IMR-90 (cell line): ENCODE data around the gene BSCL2. TPM values are rescaled to one million over a fixed set of nuclear protein-coding genes. Genes with fewer than 3 reads are reported as not detected.

Experiments
- ATAC-seq: fragments of 200-7000 bp; cut with Tn5 transposase; 2 replicates; pipeline ENCODE4 v1.9.1; 2020; ENCODE audit warnings: low read depth, mild to moderate bottlenecking, moderate library complexity
- BruUV-seq: library from RNA; stranded (reverse); fragments of 400-500 nt; replicated peaks from 2 replicates; lab custom pipeline; 2021; lab: Mats Ljungman, UMichigan
- CTCF ChIA-PET: fragments of 300-600 bp; formaldehyde crosslinking; extraction: SDS; loops from one replicate; lab custom pipeline; 2021; ENCODE audit warnings: antibody characterized with exemption; lab: Yijun Ruan, JAX
- POLR2A ChIA-PET: fragments of 300-600 bp; sonication (Branson Sonifier 250); formaldehyde crosslinking; loops from one replicate; lab custom pipeline; 2022; ENCODE audit warnings: antibody characterized with exemption; ENCODE audit not compliant: unreplicated experiment; lab: Charles Lee
- DNase-seq: peaks from one replicate; pipeline ENCODE4 v3.0.0; 2013
- H2AFZ ChIP-seq: replicated peaks from 2 replicates; pipeline ENCODE3; 2013; ENCODE audit warnings: low read length, mild to moderate bottlenecking; ENCODE audit not compliant: poor library complexity
- H2AK5ac ChIP-seq: 2 replicates; pipeline ENCODE4 v1.6.1; 2013; ENCODE audit warnings: low read depth, low read length, inconsistent platforms
- H2AK9ac ChIP-seq: replicated peaks from 2 replicates; pipeline ENCODE3; 2013; ENCODE audit warnings: mild to moderate bottlenecking, low read depth, low read length, moderate library complexity; ENCODE audit not compliant: poor library complexity
- H2BK120ac ChIP-seq: 2 replicates; pipeline ENCODE4 v1.6.1; 2013; ENCODE audit warnings: low read depth, low read length, inconsistent platforms
- H2BK15ac ChIP-seq: 3 replicates; pipeline ENCODE4 v1.6.1; 2013; ENCODE audit warnings: low read depth, low read length, inconsistent platforms
- H2BK20ac ChIP-seq: 2 replicates; pipeline ENCODE4 v1.6.1; 2013; ENCODE audit warnings: low read depth, mild to moderate bottlenecking, inconsistent platforms, low read length, moderate library complexity
- H2BK5ac ChIP-seq: 2 replicates; pipeline ENCODE4 v1.6.1; 2013; ENCODE audit warnings: mild to moderate bottlenecking, low read depth, low read length, inconsistent platforms; ENCODE audit not compliant: poor library complexity, severe bottlenecking
- H3K14ac ChIP-seq: replicated peaks from 2 replicates; pipeline ENCODE4 v1.6.1; 2013; ENCODE audit warnings: low read depth, low read length, inconsistent platforms
- H3K18ac ChIP-seq: 2 replicates; pipeline ENCODE4 v1.6.1; 2013; ENCODE audit warnings: low read depth, low read length, control low read depth
- H3K23ac ChIP-seq: 2 replicates; pipeline ENCODE4 v1.6.1; 2013; ENCODE audit warnings: low read depth, low read length, inconsistent platforms
- H3K27ac ChIP-seq: 2 replicates; pipeline ENCODE4 v1.5.1; 2013; ENCODE audit warnings: mild to moderate bottlenecking, control low read depth, low read length; ENCODE audit not compliant: insufficient read depth
- H3K27me3 ChIP-seq: 2 replicates; pipeline ENCODE4 v1.6.1; 2013; ENCODE audit warnings: low read length; ENCODE audit not compliant: control insufficient read depth, insufficient read depth
- H3K36me3 ChIP-seq: 2 replicates; pipeline ENCODE4 v1.6.1; 2013; ENCODE audit warnings: low read length, mixed read lengths; ENCODE audit not compliant: control insufficient read depth, insufficient read depth
- H3K4ac ChIP-seq: 2 replicates; pipeline ENCODE4 v1.6.1; 2013; ENCODE audit warnings: low read depth, low read length, inconsistent platforms
- H3K4me1 ChIP-seq: 2 replicates; pipeline ENCODE4 v1.6.1; 2013; ENCODE audit warnings: low read length, mixed read lengths; ENCODE audit not compliant: control insufficient read depth, insufficient read depth
- H3K4me2 ChIP-seq: 2 replicates; pipeline ENCODE4 v1.6.1; 2013; ENCODE audit warnings: low read depth, mild to moderate bottlenecking, control low read depth, low read length, moderate library complexity
- H3K4me3 ChIP-seq: 2 replicates; pipeline ENCODE4 v1.5.1; 2013; ENCODE audit warnings: low read depth, mild to moderate bottlenecking, control low read depth, low read length, moderate library complexity; ENCODE audit not compliant: insufficient read depth
- H3K56ac ChIP-seq: 2 replicates; pipeline ENCODE4 v1.6.1; 2013; ENCODE audit warnings: low read length, inconsistent platforms; ENCODE audit not compliant: insufficient read depth; ENCODE audit errors: extremely low read depth
- H3K79me1 ChIP-seq, 2 experiments: 2 replicates each; pipeline ENCODE4 v1.6.1; 2013; ENCODE audit warnings: low read length in 2 of 2, inconsistent platforms in 1 of 2, low read depth in 1 of 2
- H3K9ac ChIP-seq: 2 replicates; pipeline ENCODE4 v1.6.1; 2013; ENCODE audit warnings: low read depth, low read length, control low read depth
- H3K9me1 ChIP-seq: 2 replicates; pipeline ENCODE4 v1.6.1; 2013; ENCODE audit warnings: low read length, inconsistent platforms; ENCODE audit not compliant: insufficient read depth
- H3K9me3 ChIP-seq: 2 replicates; pipeline ENCODE4 v1.6.1; 2013; ENCODE audit warnings: low read length; ENCODE audit not compliant: control insufficient read depth, insufficient read depth
- H4K20me1 ChIP-seq: 2 replicates; pipeline ENCODE4 v1.6.1; 2013; ENCODE audit warnings: low read length, inconsistent platforms; ENCODE audit not compliant: insufficient read depth
- H4K5ac ChIP-seq: 2 replicates; pipeline ENCODE4 v1.6.1; 2013; ENCODE audit warnings: mild to moderate bottlenecking, low read depth, low read length, control low read depth
- H4K8ac ChIP-seq, 2 experiments: 2 replicates each; pipeline ENCODE4 v1.6.1; 2013; ENCODE audit warnings: low read depth in 2 of 2, low read length in 2 of 2, control low read depth in 1 of 2, inconsistent platforms in 1 of 2
- H4K91ac ChIP-seq: 2 replicates; pipeline ENCODE4 v1.6.1; 2013; ENCODE audit warnings: low read depth, low read length, inconsistent platforms; ENCODE audit not compliant: insufficient read depth
- CEBPB ChIP-seq: IDR thresholded peaks from 2 replicates; pipeline ENCODE4 v1.6.1; 2012; ENCODE audit warnings: low read depth, low read length, improper control_type of control experiment
- CTCF ChIP-seq: conservative IDR thresholded peaks from 2 replicates; pipeline ENCODE4 v1.5.1; 2012; ENCODE audit warnings: mild to moderate bottlenecking, low read depth, low read length, improper control_type of control experiment
- FOS ChIP-seq: fragments of 150-350 bp; IDR thresholded peaks from 2 replicates; pipeline ENCODE4 v1.6.1; 2016; ENCODE audit warnings: low read depth, low read length
- MAZ ChIP-seq: IDR thresholded peaks from 2 replicates; pipeline ENCODE4 v1.6.1; 2012; ENCODE audit warnings: low read depth, mild to moderate bottlenecking, low read length, improper control_type of control experiment, moderate library complexity, borderline replicate concordance
- NFE2L2 ChIP-seq: fragments of 150-350 bp; IDR thresholded peaks from 2 replicates; pipeline ENCODE4 v1.6.1; 2016; ENCODE audit warnings: low read depth, mild to moderate bottlenecking, low read length
- RAD21 ChIP-seq: IDR thresholded peaks from 2 replicates; pipeline ENCODE4 v1.6.1; 2012; ENCODE audit warnings: low read length, improper control_type of control experiment
- RFX5 ChIP-seq: IDR thresholded peaks from 2 replicates; pipeline ENCODE4 v1.8.0; 2012; ENCODE audit warnings: low read depth, mild to moderate bottlenecking, low read length, moderate library complexity
- SMC3 ChIP-seq: fragments of 150-350 bp; IDR thresholded peaks from 2 replicates; pipeline ENCODE4 v1.6.1; 2016; ENCODE audit warnings: low read depth, mild to moderate bottlenecking, antibody characterized with exemption, low read length, moderate library complexity
- WGBS, 2 experiments: methylation state at CpG; one replicate each; pipeline versions ENCODE4 v1.1.5 to v1.1.7; 2013; ENCODE audit warnings: missing lambda C conversion rate in 2 of 2; ENCODE audit not compliant: insufficient read length in 1 of 2; ENCODE audit errors: extremely low coverage in 2 of 2; 5-methylcytosine and 5-hydroxymethylcytosine counted together
- dilution Hi-C: fragments of 300-500 bp; cut with HindIII; formaldehyde crosslinking; loops from one replicate; pipeline ENCODE4 v1.14.3; 2018; ENCODE audit warnings: low sequenced_read_pairs; ENCODE audit not compliant: unreplicated experiment
- in situ Hi-C: fragments of 300-500 bp; cut with MboI; formaldehyde crosslinking; loops from 3 replicates; pipeline ENCODE4 v1.14.3; 2019; ENCODE audit warnings: low sequenced_read_pairs, inconsistent platforms, mixed read lengths
- intact Hi-C: fragments of 100-400 bp; cut with micrococcal nuclease; formaldehyde crosslinking; loops from 2 replicates; pipeline ENCODE4 v1.10.0; 2022
- polyA plus RNA-seq, 3 experiments: library from polyadenylated mRNA; depleted of rRNA; stranded (reverse); fragments of >200 nt; gene quantifications; 2 replicates each; pipeline ENCODE4 v1.2.3, GENCODE V29; 2012; ENCODE audit warnings: low replicate concordance in 1 of 3
- total RNA-seq: library from RNA; depleted of rRNA; stranded (reverse); fragments of >200 nt; gene quantifications from 2 replicates; pipeline ENCODE4 v1.2.3, GENCODE V29; 2012

Gene BSCL2
- total and polyA plus RNA-seq, 2 of the 4 experiments (the other 2 are of a cell fraction), result 26.2 to 47.1 TPM

GRCh38 chr11:62680825-62681240 lies 26.4 kb downstream of the BSCL2 start:
- peak overlapping the region; percentile 12; the same call in 1 of the 2 replicates for H3K27ac ChIP-seq
- peaks cover 4% of the 10 kb centered on the region; the same call in 1 of the 2 replicates for H3K9me1 ChIP-seq
- ChIA-PET CTCF (interaction anchor here (0.7 to 2.0 kb wide), 7 partner anchors 9 to 286 kb away, joined by 3 to 11 read pairs (median 5); partner anchors contain the start of gene LRRN4CL), POLR2A (interaction anchor here (0.8 to 1.6 kb wide), 6 partner anchors 8 to 28 kb away, joined by 3 to 10 read pairs (median 4); partner anchors contain the start of genes C11orf98, CSKMT, INTS5 and LBHD1)
- in situ Hi-C loops, result no loop called here
- peaks cover 15% of the 10 kb centered on the region for H3K36me3 ChIP-seq
- peak overlapping the region; percentile 66 for H4K91ac ChIP-seq
- peaks cover 5 to 23% of the 10 kb centered on the region in 2 experiments; a peak in 3 of 4 replicates for H3K79me1 ChIP-seq
- H2AK5ac ChIP-seq, result no peak overlapping the region
- H4K20me1 ChIP-seq, result no peaks in the 10 kb centered on the region
- no peak overlapping the region for H3K4me2 ChIP-seq
- peak; percentile 93 for ATAC-seq
- H4K5ac ChIP-seq, result peak overlapping the region; percentile 59; the same call in 1 of the 2 replicates
- intact Hi-C loops, result loop anchor here (2.0 kb wide), 1 partner anchor 14 kb away; no protein-coding TSS in a partner anchor
- peak overlapping the region; percentile 31; the same call in 1 of the 2 replicates for H3K4ac ChIP-seq
- peak overlapping the region; percentile 40 for H2BK5ac ChIP-seq
- H4K8ac ChIP-seq, result peak overlapping the region in 1 of 2 experiments; percentile 54; a peak in 2 of 4 replicates
- dilution Hi-C loops, result no loop called here
- no CpG with 5 or more reads among the region's 4 CpGs for WGBS, 2 experiments
- H3K23ac ChIP-seq, result no peak overlapping the region
- H3K18ac ChIP-seq, result no peak overlapping the region
- H2AK9ac ChIP-seq, result peak overlapping the region; percentile 92
- no peaks in the 10 kb centered on the region for H3K9me3 ChIP-seq
- peak overlapping the region; percentile 87 for H2AFZ ChIP-seq
- BruUV-seq, result no TSS peak
- 0 out of 2 replicates have a peak overlapping the region, but pooled peaks have one; percentile 26 for H2BK20ac ChIP-seq
- no peak overlapping the region for H2BK15ac ChIP-seq
- no peak overlapping the region for H3K9ac ChIP-seq
- H3K56ac ChIP-seq, result no peak overlapping the region
- TF ChIP-seq RFX5 (no peak), CTCF (peak; percentile 65), FOS (no peak), NFE2L2 (no peak), SMC3 (peak; percentile 43), CEBPB (peak; percentile 54; the same call in 1 of the 2 replicates), MAZ (no peak), RAD21 (peak; percentile 61)
- H2BK120ac ChIP-seq, result peak overlapping the region; percentile 20; the same call in 1 of the 2 replicates
- no peak overlapping the region for H3K4me3 ChIP-seq
- DNase-seq, result peak; percentile 87
- no peaks in the 10 kb centered on the region for H3K27me3 ChIP-seq
- peaks cover 8% of the 10 kb centered on the region for H3K4me1 ChIP-seq
- no peak overlapping the region for H3K14ac ChIP-seq
